Ovary (tissue), 3 donors: ENCODE measurements around the gene ZNF385C.

Experiments used
- POLR2A ChIP-seq: fragments of 450-650 bp; IDR thresholded peaks from one replicate; pipeline ENCODE4 v1.6.1; 2017; ENCODE audit warnings: antibody characterized with exemption, mild to moderate bottlenecking, moderate library complexity
- TF ChIP-seq, protein P1 (sequence below), 3 donors: fragments of 450-650 bp in 2 of 3; fragments of 200-600 bp in 1 of 3; IDR thresholded peaks; one replicate each; pipeline versions ENCODE4 v1.5.1 to v1.8.0; 2016 to 2022; ENCODE audit warnings: antibody characterized with exemption in 3 of 3, mild to moderate bottlenecking in 1 of 3
- donor health status: DM: no; HTN: no; CAD: no.

- TF ChIP-seq, protein P1, sequence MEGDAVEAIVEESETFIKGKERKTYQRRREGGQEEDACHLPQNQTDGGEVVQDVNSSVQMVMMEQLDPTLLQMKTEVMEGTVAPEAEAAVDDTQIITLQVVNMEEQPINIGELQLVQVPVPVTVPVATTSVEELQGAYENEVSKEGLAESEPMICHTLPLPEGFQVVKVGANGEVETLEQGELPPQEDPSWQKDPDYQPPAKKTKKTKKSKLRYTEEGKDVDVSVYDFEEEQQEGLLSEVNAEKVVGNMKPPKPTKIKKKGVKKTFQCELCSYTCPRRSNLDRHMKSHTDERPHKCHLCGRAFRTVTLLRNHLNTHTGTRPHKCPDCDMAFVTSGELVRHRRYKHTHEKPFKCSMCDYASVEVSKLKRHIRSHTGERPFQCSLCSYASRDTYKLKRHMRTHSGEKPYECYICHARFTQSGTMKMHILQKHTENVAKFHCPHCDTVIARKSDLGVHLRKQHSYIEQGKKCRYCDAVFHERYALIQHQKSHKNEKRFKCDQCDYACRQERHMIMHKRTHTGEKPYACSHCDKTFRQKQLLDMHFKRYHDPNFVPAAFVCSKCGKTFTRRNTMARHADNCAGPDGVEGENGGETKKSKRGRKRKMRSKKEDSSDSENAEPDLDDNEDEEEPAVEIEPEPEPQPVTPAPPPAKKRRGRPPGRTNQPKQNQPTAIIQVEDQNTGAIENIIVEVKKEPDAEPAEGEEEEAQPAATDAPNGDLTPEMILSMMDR (IDR thresholded peaks at IDR 0.05), result no peak
- no peak for TF ChIP-seq POLR2A
Observed at GRCh38 chr17:42118545-42118944, 20.3 kb upstream of the ZNF385C start.
